GM12891 (cell line): ENCODE results near the gene RAB24.

Source experiments
- POLR2A ChIP-seq: IDR thresholded peaks from 2 replicates; pipeline ENCODE4 v1.6.1; 2011; ENCODE audit warnings: low read depth, low read length, control low read depth
- POLR2AphosphoS5 ChIP-seq: IDR thresholded peaks from 2 replicates; pipeline ENCODE4 v1.6.1; 2011; ENCODE audit warnings: low read depth, low read length, control low read depth
- POU2F2 ChIP-seq: IDR thresholded peaks from 2 replicates; pipeline ENCODE4 v1.6.1; 2011; ENCODE audit warnings: low read depth, mild to moderate bottlenecking, control low read depth, low read length, moderate library complexity
- TAF1 ChIP-seq: IDR thresholded peaks from 2 replicates; pipeline ENCODE4 v1.6.1; 2011; ENCODE audit warnings: low read depth, low read length, control low read depth

GRCh38 chr5:177334781-177335700 lies 31.5 kb upstream of the RAB24 start:
- TF ChIP-seq TAF1 (no peak), POLR2AphosphoS5 (no peak), POLR2A (no peak), POU2F2 (no peak)
